Measurements from ENCODE around the gene LGALS9B. TPM values are rescaled to one million over a fixed set of nuclear protein-coding genes. Genes with fewer than 3 reads are reported as not detected.
"Not testable (repeated sequence)": the region's sequence is repeated elsewhere in the genome, so short reads cannot be mapped to it uniquely, and the experiment has no call there.

LGALS9B gene
- total RNA-seq, 1 experiment from 2014 or later: not detected

GRCh38 chr17:20500346-20500745 lies 33.0 kb upstream of the LGALS9B start:
- H3K9ac ChIP-seq (ENCODE audit: low read length); H4K20me1 ChIP-seq (ENCODE audit: insufficient read depth, low read depth, low read length); H3K9me3 ChIP-seq (ENCODE audit: low read length); DNase-seq; H3K27me3 ChIP-seq (ENCODE audit: low read length); H3K9me2 ChIP-seq (replicated peaks; ENCODE audit: insufficient read depth, low read length); H3K79me2 ChIP-seq (ENCODE audit: low read length); H3K36me3 ChIP-seq (ENCODE audit: insufficient read depth, low read length); H2AFZ ChIP-seq (ENCODE audit: low read length); H3K4me2 ChIP-seq (ENCODE audit: low read depth, low read length, poor library complexity, severe bottlenecking); H3K4me1 ChIP-seq (ENCODE audit: low read length); H3K4me3 ChIP-seq (ENCODE audit: low read length); H3K27ac ChIP-seq (ENCODE audit: low read length): not testable (repeated sequence)

- DNase-seq; H3K27me3 ChIP-seq (ENCODE audit: low read length); H3K27ac ChIP-seq (ENCODE audit: low read length); H3K4me1 ChIP-seq (ENCODE audit: low read length); H3K4me3 ChIP-seq (ENCODE audit: low read length); H2AFZ ChIP-seq (ENCODE audit: low read length); H3K9ac ChIP-seq (ENCODE audit: low read length); H3K9me3 ChIP-seq (ENCODE audit: low read length); H3K79me2 ChIP-seq (ENCODE audit: low read length); H3K4me2 ChIP-seq (ENCODE audit: low read depth, low read length, poor library complexity, severe bottlenecking); H3K36me3 ChIP-seq (ENCODE audit: insufficient read depth, low read length); H4K20me1 ChIP-seq (ENCODE audit: insufficient read depth, low read depth, low read length); H3K9me2 ChIP-seq (replicated peaks; ENCODE audit: insufficient read depth, low read length): not testable (repeated sequence)
Measured at GRCh38 chr17:20495420-20495819, 28.1 kb upstream of the LGALS9B start.

GRCh38 chr17:20494735-20495134 lies 27.4 kb upstream of the LGALS9B start:
- H3K9me3 ChIP-seq (ENCODE audit: low read length); H3K27ac ChIP-seq (ENCODE audit: low read length); H3K4me3 ChIP-seq (ENCODE audit: low read length); H2AFZ ChIP-seq (ENCODE audit: low read length); H3K4me2 ChIP-seq (ENCODE audit: low read depth, low read length, poor library complexity, severe bottlenecking); H4K20me1 ChIP-seq (ENCODE audit: insufficient read depth, low read depth, low read length); H3K9ac ChIP-seq (ENCODE audit: low read length); H3K9me2 ChIP-seq (replicated peaks; ENCODE audit: insufficient read depth, low read length); H3K27me3 ChIP-seq (ENCODE audit: low read length); H3K36me3 ChIP-seq (ENCODE audit: insufficient read depth, low read length); DNase-seq; H3K4me1 ChIP-seq (ENCODE audit: low read length); H3K79me2 ChIP-seq (ENCODE audit: low read length): not testable (repeated sequence)

- H3K36me3 ChIP-seq (ENCODE audit: insufficient read depth, low read length); DNase-seq; H2AFZ ChIP-seq (ENCODE audit: low read length); H3K4me1 ChIP-seq (ENCODE audit: low read length); H4K20me1 ChIP-seq (ENCODE audit: insufficient read depth, low read depth, low read length); H3K27ac ChIP-seq (ENCODE audit: low read length); H3K9ac ChIP-seq (ENCODE audit: low read length); H3K27me3 ChIP-seq (ENCODE audit: low read length); H3K4me2 ChIP-seq (ENCODE audit: low read depth, low read length, poor library complexity, severe bottlenecking); H3K4me3 ChIP-seq (ENCODE audit: low read length); H3K9me3 ChIP-seq (ENCODE audit: low read length); H3K9me2 ChIP-seq (replicated peaks; ENCODE audit: insufficient read depth, low read length); H3K79me2 ChIP-seq (ENCODE audit: low read length): not testable (repeated sequence)
Measured at GRCh38 chr17:20494147-20494546, 26.8 kb upstream of the LGALS9B start.

- H3K9ac ChIP-seq (ENCODE audit: low read length); H3K27ac ChIP-seq (ENCODE audit: low read length); H4K20me1 ChIP-seq (ENCODE audit: insufficient read depth, low read depth, low read length); H3K36me3 ChIP-seq (ENCODE audit: insufficient read depth, low read length); H3K27me3 ChIP-seq (ENCODE audit: low read length); H3K9me2 ChIP-seq (replicated peaks; ENCODE audit: insufficient read depth, low read length); H2AFZ ChIP-seq (ENCODE audit: low read length); H3K4me1 ChIP-seq (ENCODE audit: low read length); H3K4me3 ChIP-seq (ENCODE audit: low read length); DNase-seq; H3K9me3 ChIP-seq (ENCODE audit: low read length); H3K4me2 ChIP-seq (ENCODE audit: low read depth, low read length, poor library complexity, severe bottlenecking); H3K79me2 ChIP-seq (ENCODE audit: low read length): not testable (repeated sequence)
Measured at GRCh38 chr17:20492971-20493370, 25.6 kb upstream of the LGALS9B start.

- not testable (repeated sequence) for H3K4me1 ChIP-seq (ENCODE audit: low read length); H3K4me3 ChIP-seq (ENCODE audit: low read length); H3K79me2 ChIP-seq (ENCODE audit: low read length); H3K36me3 ChIP-seq (ENCODE audit: insufficient read depth, low read length); H3K27me3 ChIP-seq (ENCODE audit: low read length); DNase-seq; H3K9me3 ChIP-seq (ENCODE audit: low read length); H4K20me1 ChIP-seq (ENCODE audit: insufficient read depth, low read depth, low read length); H3K4me2 ChIP-seq (ENCODE audit: low read depth, low read length, poor library complexity, severe bottlenecking); H2AFZ ChIP-seq (ENCODE audit: low read length); H3K27ac ChIP-seq (ENCODE audit: low read length); H3K9ac ChIP-seq (ENCODE audit: low read length); H3K9me2 ChIP-seq (replicated peaks; ENCODE audit: insufficient read depth, low read length)
Measured at GRCh38 chr17:20492099-20492498, 24.8 kb upstream of the LGALS9B start.

- not testable (repeated sequence) for H3K4me2 ChIP-seq (ENCODE audit: low read depth, low read length, poor library complexity, severe bottlenecking); H3K27me3 ChIP-seq (ENCODE audit: low read length); H4K20me1 ChIP-seq (ENCODE audit: insufficient read depth, low read depth, low read length)
Measured at GRCh38 chr17:20484930-20485329, 17.6 kb upstream of the LGALS9B start.

GRCh38 chr17:20479889-20480591 lies 12.7 kb upstream of the LGALS9B start:
- not testable (repeated sequence) for H3K36me3 ChIP-seq (ENCODE audit: insufficient read depth, low read length); H3K9me3 ChIP-seq (ENCODE audit: low read length); H3K9ac ChIP-seq (ENCODE audit: low read length); H4K20me1 ChIP-seq (ENCODE audit: insufficient read depth, low read depth, low read length); H3K4me3 ChIP-seq (ENCODE audit: low read length); DNase-seq; H3K27me3 ChIP-seq (ENCODE audit: low read length); H3K27ac ChIP-seq (ENCODE audit: low read length); H3K4me1 ChIP-seq (ENCODE audit: low read length); H2AFZ ChIP-seq (ENCODE audit: low read length); H3K9me2 ChIP-seq (replicated peaks; ENCODE audit: insufficient read depth, low read length); H3K79me2 ChIP-seq (ENCODE audit: low read length); H3K4me2 ChIP-seq (ENCODE audit: low read depth, low read length, poor library complexity, severe bottlenecking)

More at GRCh38 chr17:20484930-20485329, 17.6 kb upstream of the LGALS9B start:
- H3K9me3 ChIP-seq (ENCODE audit: low read length); H3K9me2 ChIP-seq (replicated peaks; ENCODE audit: insufficient read depth, low read length); H3K79me2 ChIP-seq (ENCODE audit: low read length); H3K4me1 ChIP-seq (ENCODE audit: low read length); H3K27ac ChIP-seq (ENCODE audit: low read length); DNase-seq; H3K4me3 ChIP-seq (ENCODE audit: low read length); H3K9ac ChIP-seq (ENCODE audit: low read length); H3K36me3 ChIP-seq (ENCODE audit: insufficient read depth, low read length); H2AFZ ChIP-seq (ENCODE audit: low read length): not testable (repeated sequence)

Data from Karpas-422 (cell line).